ENCODE data around the gene KCNMB2.

DNA sequence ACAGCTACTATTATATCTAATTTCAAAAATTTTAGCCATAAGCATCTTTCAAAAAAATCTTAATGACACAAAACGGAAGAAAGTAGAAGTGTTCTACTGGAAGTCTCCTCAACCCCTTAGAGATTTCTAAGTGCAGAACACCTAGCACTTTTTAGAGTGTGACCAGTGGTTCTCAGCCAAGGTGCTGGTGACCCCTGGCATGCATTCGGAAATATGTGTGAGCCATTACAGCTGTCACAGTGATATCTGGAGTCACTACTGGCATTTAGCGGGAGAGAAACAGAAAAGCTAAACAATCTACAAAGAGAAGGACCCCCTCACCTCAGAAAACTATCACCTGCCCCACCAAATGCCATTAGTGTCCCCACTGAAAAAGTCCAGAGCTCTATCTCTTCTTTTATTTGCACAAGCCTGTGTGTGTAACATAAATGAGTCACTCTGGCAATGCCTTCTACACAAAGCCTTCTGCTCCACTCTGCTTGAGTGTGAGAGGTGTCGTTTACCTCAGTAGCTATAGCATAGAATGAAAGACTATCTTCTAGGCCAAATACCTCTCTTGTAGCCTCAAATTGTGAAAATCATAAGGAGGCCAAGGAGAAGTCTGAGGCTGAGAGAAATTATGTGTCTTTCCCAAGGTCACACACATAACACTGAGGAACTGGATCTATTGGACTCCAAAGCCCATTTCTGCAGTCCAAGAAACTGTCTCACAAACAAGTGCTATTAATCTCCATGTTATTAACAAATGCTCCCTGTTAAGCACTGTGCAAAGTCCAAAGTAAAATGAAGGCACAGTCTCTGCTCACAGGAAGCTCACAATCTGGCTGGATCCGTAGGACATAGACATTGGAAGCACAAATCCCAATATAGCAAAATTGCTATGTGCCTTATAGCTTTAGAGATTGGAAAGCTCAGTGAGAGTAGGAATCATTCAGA lies 28.5 kb upstream of the KCNMB2 start:
- TF ChIP-seq, protein P1, sequence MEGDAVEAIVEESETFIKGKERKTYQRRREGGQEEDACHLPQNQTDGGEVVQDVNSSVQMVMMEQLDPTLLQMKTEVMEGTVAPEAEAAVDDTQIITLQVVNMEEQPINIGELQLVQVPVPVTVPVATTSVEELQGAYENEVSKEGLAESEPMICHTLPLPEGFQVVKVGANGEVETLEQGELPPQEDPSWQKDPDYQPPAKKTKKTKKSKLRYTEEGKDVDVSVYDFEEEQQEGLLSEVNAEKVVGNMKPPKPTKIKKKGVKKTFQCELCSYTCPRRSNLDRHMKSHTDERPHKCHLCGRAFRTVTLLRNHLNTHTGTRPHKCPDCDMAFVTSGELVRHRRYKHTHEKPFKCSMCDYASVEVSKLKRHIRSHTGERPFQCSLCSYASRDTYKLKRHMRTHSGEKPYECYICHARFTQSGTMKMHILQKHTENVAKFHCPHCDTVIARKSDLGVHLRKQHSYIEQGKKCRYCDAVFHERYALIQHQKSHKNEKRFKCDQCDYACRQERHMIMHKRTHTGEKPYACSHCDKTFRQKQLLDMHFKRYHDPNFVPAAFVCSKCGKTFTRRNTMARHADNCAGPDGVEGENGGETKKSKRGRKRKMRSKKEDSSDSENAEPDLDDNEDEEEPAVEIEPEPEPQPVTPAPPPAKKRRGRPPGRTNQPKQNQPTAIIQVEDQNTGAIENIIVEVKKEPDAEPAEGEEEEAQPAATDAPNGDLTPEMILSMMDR (IDR thresholded peaks at IDR 0.05; ENCODE audit: low read depth, low read length, poor library complexity, severe bottlenecking): no peak
- TF ChIP-seq EZH2phosphoT487 (IDR thresholded peaks at IDR 0.05; ENCODE audit: borderline replicate concordance, low read length): no peak

Measured in DOHH2 (cell line).